ENCODE results near the gene CDHR5.

Gene CDHR5

GRCh38 chr11:623999-624704 is 603 bp downstream of the CDHR5 start:
- DNase-seq (ENCODE audit: low spot score), result no peak
- FAIRE-seq, result no peak

DNA sequence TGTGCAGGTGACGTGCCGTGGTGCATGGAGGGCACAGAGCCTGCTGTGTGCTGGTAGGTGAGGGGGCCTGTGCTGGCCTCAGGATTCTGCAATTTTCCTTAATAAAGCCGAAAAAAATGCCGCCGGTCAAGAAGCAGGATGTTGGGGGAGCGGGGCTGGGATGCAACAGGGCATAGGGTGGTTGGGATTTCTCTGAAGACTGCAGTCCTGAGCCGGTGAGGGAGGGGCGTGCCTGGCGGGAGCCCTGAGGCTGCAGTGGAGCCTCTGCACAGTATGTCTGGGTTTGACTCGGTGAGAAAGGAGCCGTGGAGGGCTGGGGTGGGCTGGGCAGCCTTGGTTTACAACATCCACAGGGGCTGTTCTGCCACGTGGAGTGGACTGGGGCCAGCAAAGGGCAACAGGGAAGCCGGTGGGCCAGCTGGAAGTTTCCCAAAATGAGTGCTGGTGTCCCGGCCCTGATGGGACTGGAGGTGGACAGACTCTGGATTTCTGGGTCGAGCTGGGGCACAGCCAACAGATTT is 1.3 kb downstream of the CDHR5 start:
- FAIRE-seq, result no peak
- DNase-seq (ENCODE audit: low spot score), result no peak

- no peak for FAIRE-seq
- no peak for DNase-seq (ENCODE audit: low spot score)
Observed at GRCh38 chr11:621838-622237, 2.9 kb downstream of the CDHR5 start.

DNA sequence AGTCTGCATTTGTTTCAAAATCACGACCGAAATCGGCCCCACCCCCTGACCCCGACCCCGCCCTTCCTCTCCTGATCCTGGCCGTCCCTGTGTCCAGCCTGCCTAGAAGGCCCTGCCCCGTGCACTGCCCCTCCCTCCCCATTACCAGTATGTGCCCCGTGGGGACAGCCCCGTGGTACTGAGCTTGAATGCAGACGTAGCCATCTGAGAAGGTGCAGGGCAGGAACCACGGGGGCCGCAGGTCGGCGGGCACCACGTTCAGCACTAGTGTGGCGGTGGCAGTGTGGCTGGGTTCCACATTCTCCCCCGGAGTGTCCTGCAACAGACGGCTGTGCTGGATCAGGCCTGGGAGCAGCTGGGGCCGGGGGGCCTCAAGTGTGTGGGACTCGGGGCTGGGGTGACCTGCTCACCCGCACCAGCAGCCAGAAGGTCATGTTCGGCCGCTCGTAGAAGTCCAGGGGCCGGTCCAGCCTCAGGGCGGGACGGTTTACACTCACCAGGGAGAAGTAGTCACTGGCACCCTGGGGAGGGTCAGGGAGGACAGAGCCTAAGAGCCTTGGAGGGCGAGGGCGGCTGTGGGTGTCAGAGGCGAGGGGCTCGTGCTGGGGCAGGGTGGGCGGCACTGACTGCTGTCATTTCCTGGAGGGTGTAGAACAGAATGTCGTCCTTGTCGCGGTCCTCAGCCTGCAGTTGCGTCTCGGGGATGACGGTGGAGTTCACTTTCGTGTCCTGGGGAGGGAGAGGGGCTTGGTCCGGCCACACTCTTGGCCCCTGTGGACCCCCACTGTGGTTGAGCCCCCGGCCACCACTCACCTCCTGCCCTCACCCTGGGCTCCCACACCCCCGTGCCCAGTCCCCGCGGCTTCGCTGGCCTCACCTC is 3.6 kb downstream of the CDHR5 start:
- no peak for DNase-seq (ENCODE audit: low spot score)
- no peak for FAIRE-seq

DNA sequence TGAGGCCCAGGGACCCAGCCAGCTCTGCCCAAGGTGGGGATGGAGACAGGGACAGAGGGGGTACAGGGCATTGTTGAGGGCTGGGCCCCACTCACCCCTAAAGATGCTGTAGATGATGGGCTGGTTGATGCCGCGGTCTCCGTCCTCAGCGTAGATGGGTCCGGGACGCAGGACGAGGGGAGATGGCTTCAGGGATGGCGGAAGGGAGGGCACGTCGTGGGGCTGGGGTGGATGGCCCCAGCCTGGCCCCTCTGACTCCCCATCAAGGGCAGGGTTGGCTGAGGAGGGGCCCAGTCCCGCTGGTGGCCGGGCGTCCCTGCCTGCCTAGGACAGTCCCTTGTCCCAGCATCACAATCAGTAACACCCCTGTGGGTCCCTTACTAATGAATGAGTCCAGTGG is 4.6 kb downstream of the CDHR5 start:
- no peak for DNase-seq (ENCODE audit: low spot score)

GRCh38 chr11:619628-620050 is 5.1 kb downstream of the CDHR5 start:
- FAIRE-seq (no peak), DNase-seq (ENCODE audit: low spot score) (no peak)

More for the DNA sequence above, 4.6 kb downstream of the CDHR5 start:
- FAIRE-seq, result no peak

- DNase-seq (ENCODE audit: low spot score) (no peak), FAIRE-seq (no peak)
Observed at GRCh38 chr11:618856-619627, 5.7 kb downstream of the CDHR5 start.

DNA sequence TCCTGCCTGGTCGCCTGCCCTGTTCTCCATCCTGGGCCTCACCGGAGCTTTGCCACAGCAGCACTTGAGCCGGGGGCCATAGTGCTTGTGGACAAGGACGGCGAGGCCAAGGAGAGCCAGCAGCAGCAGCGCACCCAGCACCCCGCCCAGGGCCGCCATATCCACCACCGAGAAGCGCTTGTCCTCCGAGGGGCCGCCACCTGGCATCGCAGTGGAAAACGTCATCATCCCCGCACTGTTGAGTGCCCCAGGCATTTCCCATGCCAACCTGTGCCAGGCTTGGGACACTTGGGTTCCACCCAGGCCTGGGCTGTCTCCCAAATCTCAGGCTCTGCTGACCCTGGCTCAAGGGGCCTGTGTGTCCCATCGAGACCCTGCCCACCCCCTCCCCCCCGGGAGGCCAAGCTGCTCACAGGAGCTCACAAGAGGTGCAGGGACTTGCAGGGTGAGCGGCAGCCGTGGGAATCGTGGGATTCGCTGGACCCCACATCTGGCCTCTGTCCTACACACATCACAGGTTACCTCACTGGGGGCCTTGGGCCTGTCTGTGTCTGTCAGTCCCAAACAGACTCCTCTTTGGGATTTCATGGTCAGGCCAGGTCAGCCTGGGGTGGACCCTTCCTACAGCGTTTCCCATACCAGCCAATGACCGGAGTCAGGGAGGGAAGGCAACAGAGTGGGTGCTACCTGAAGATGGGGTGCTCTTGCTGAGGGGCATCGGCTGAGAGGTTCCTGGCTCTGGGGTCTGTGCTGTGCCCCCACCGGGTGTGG is 6.7 kb downstream of the CDHR5 start:
- FAIRE-seq, result no peak
- no peak for DNase-seq (ENCODE audit: low spot score)

DNA sequence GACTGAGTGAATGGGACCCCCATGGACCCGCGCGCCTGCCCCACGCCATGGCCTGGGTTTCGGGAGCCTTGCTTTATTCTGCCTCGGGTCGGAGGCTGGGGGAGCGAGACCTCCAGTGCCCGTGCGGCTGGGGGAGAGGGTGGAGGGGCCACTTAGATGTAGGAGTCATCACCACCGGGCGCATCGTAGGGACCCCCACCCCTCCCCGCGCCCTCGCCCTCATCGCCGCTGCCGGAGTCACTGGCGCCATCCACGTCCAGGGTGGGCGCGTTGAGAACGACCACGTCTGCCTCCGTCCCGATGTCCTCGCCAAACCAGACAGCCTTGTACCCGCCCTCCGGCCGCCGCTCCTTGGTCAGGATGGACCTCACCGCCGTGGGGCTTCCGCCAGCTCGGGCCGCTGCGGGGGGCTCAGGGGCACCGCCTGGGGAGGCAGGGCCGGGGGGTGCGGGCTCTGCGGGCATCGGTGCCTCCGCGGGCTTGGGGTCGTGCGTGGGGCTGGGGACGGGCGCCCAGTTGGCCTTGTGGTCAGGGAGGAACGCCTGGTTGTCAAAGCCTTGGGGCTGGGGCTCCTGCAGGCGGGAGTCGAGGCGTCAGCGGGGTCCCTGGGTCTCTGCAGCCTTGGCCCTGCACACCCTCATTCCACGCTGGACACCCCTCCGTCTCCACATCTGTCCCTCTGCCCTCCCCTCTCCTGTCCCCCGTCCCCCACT is 7.4 kb downstream of the CDHR5 start:
- DNase-seq (ENCODE audit: low spot score) (no peak), FAIRE-seq (no peak)

DNA sequence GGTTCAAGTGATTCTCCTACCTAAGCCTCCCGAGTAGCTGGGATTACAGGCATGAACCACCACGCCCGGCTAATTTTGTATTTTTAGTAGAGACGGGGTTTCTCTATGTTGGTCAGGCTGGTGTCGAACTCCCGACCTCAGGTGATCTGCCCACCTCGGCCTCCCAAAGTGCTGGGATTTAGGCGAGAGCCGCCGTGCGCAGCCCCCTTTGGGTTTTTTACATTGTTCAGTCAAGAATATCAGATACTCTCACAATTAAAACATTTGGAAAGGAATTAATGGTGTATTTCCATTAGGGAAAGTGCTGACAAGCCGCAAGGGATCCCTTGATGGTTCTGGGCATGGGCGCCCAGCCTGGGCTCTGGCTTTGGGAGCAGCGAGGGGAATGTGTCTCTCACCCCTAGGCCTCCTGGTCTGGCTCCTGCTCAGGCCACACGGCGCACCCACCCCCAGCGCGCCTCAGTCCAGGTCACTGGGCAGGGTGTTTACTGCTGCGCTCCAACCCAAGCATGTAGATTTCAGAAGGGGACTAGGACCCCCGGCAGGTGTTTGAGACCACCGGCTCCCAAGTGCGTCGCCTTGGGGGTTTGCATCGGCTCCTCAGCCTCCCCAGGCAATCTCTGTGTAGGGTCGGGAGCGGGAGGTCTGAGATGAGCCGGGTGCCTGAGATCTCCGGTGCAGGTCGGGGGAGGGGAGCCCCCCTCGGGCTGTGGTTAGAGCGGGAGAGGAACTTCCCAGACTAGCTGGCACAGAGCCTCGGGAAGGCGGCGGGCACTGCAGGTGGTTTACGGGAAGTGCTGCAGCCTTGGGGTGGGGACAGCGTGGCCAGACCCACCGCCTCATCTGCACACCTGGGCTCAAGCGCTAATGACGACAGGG is 8.2 kb downstream of the CDHR5 start:
- DNase-seq (ENCODE audit: low spot score) (no peak), FAIRE-seq (no peak)

DNA sequence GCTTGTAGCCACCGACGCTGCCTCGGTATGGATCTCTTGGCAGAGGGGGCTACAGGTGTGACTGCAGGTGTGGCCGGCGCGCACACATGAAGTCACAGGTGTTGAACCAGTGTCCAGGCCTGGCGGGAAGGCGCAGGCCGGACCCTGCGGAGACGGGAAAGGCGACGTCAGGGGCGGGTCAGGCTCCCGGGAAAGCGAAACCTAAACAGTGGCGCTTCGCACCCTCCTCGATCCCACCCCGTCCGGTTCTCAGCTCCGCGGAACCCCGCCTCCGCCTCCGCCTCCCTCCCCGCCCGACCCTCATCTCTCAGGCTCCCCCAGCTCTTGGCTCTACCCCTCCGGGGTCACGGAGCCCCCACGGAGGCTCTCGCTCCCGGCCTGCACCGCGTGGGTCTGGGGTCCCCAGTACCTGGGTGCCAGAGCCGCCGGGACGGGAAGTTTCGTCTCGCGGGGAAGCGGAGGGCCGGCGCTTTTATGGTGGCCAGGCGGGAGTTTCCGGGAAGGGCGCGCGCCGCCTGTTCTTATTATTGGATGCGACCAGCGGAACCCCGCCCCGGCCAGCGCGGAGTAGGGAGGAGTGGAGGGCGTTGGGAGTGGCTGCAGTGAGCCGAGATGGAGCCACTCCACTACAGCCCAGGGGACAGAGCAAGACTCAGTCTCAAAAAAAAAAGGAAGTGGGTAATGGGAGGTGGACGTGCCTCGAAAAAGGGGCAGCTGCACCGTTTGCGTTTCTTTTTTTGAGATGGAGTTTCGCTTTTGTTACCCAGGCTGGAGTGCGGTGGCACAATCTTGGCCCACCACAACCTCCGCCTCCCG is 9.0 kb downstream of the CDHR5 start, which contains the start of gene IRF7:
Gene IRF7, minus strand, starts transcription at position 447 of the 816 bp plus-strand sequence. CDS start 586 bp downstream, outside the sequence.
- FAIRE-seq (no peak), DNase-seq (ENCODE audit: low spot score) (peak; percentile 48)

- no peak for DNase-seq (ENCODE audit: low spot score)
- FAIRE-seq, result no peak
Observed at GRCh38 chr11:614623-615503, 9.9 kb downstream of the CDHR5 start.

- FAIRE-seq, result no peak
- no peak for DNase-seq (ENCODE audit: low spot score)
Observed at GRCh38 chr11:614021-614622, 10.6 kb downstream of the CDHR5 start.

DNA sequence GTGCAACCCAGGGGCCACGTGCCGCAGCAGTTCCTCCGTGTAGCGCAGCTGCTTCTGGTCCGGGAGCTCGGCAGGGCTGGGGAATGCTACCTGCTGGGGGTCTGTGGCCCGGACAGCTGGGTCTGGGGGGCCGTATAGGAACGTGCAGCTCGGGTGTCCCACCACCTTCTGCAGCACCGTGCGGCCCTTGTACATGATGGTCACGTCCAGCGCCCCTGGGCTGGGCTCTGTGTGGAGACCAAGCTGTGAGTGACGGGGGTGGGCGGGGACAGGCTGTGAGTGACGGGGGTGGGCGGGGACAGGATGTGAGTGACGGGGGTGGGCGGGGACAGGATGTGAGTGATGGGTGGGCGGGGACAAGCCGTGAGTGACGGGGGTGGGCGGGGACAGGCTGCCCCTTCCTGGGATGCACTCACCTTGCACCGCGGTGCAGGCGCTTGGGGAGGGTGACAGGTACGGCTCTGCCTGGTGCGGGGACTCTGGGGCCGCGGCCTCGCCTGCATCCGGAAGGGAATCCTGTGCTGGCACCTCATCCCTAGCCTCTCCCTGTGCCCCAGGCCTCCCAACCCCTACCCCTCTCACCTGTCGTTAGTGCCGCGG is 11.3 kb downstream of the CDHR5 start:
- FAIRE-seq, result no peak
- peak; percentile 20 for DNase-seq (ENCODE audit: low spot score)

DNA sequence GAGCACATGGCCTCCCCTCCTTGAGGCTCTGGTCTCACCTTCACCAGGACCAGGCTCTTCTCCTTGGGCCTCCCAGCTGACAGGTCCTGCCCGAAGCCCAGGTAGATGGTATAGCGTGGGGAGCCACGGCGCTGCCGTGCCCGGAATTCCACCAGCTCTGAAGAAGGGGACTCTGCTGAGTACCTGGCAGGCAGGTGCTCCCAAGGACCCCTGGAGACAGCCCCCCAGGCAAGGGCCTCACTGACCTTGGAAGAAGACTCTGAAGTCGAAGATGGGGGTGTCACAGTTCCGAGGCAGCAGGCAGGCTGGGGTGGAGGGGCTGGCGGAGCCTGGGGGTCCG is 11.8 kb downstream of the CDHR5 start:
- no peak for DNase-seq (ENCODE audit: low spot score)
- FAIRE-seq, result no peak

- peak; percentile 10 for DNase-seq (ENCODE audit: low spot score)
- no peak for FAIRE-seq
Observed at GRCh38 chr11:612201-612960, 12.4 kb downstream of the CDHR5 start.

Data from RCC 7860 (cell line).